Right hindlimb (tissue), 1 donor: Measurements from ENCODE around the gene SYPL1.

Source experiments
- DNase-seq: peaks from one replicate; pipeline ENCODE4 v3.0.0-alpha.2; 2018

SYPL1 gene

GRCh38 chr7:106048706-106049020, 63.4 kb downstream of the SYPL1 start:
- no peak for DNase-seq

GRCh38 chr7:106047818-106048705, 64.0 kb downstream of the SYPL1 start:
- DNase-seq: no peak

- no peak for DNase-seq
These were observed 64.9 kb downstream of the SYPL1 start for GRCh38 chr7:106047184-106047583.

- DNase-seq: no peak
These were observed 66.5 kb downstream of the SYPL1 start for GRCh38 chr7:106045586-106045985.

- DNase-seq: no peak
These were observed 67.0 kb downstream of the SYPL1 start for GRCh38 chr7:106045139-106045538.

- DNase-seq: no peak
These were observed 69.9 kb downstream of the SYPL1 start for GRCh38 chr7:106042196-106042611.

GRCh38 chr7:106041140-106041717, 70.9 kb downstream of the SYPL1 start:
- no peak for DNase-seq
